HL-60 (cell line): ENCODE data around the gene CPNE6.

Experiments used
- POLR2AphosphoS5 ChIP-seq: IDR thresholded peaks from 2 replicates; pipeline ENCODE4 v1.6.1; 2012; ENCODE audit warnings: low read depth
- TF ChIP-seq, protein P1 (sequence below): IDR thresholded peaks from one replicate; pipeline ENCODE4 v1.5.1; 2011; ENCODE audit warnings: low read length, control low read depth, inconsistent platforms; ENCODE audit not compliant: insufficient read depth

DNA sequence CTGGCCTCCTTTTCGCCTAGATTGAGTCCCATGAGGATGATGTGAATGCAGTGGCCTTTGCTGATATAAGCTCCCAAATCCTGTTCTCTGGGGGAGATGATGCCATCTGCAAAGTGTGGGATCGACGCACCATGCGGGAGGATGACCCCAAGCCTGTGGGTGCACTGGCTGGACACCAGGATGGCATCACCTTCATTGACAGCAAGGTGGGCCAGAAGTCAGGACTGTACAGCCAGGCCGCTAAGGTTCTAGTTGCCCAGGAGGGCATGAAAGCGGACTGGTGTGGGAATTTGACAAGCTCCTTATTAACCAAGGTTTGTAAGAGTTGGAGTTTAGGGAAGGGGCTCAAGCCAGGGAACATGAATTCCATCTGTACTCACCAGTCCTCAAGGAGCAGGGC, 48.3 kb downstream of the CPNE6 start:
- TF ChIP-seq, protein P1, sequence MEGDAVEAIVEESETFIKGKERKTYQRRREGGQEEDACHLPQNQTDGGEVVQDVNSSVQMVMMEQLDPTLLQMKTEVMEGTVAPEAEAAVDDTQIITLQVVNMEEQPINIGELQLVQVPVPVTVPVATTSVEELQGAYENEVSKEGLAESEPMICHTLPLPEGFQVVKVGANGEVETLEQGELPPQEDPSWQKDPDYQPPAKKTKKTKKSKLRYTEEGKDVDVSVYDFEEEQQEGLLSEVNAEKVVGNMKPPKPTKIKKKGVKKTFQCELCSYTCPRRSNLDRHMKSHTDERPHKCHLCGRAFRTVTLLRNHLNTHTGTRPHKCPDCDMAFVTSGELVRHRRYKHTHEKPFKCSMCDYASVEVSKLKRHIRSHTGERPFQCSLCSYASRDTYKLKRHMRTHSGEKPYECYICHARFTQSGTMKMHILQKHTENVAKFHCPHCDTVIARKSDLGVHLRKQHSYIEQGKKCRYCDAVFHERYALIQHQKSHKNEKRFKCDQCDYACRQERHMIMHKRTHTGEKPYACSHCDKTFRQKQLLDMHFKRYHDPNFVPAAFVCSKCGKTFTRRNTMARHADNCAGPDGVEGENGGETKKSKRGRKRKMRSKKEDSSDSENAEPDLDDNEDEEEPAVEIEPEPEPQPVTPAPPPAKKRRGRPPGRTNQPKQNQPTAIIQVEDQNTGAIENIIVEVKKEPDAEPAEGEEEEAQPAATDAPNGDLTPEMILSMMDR: no peak
- TF ChIP-seq POLR2AphosphoS5: no peak
